Measurements from ENCODE around the gene ADGRA1.

ADGRA1 gene

GRCh38 chr10:133180965-133181639 lies 93.4 kb downstream of the ADGRA1 start:
- H3K4me3 ChIP-seq (ENCODE audit: low read depth, low read length), result no peak overlapping the region
- no peak for TF ChIP-seq CTCF (conservative IDR thresholded peaks at IDR 0.05; ENCODE audit: low read depth, low read length)
- no peak for DNase-seq (ENCODE audit: low read depth)

Measured in choroid plexus epithelial cell (primary cell).